GM21381 (cell line): ENCODE measurements around the gene EPHB2.

Experiments used
- ATAC-seq: cut with Tn5 transposase; IDR thresholded peaks from one replicate; pipeline ENCODE4 v1.9.1; 2021; ENCODE audit warnings: mild to moderate bottlenecking, moderate library complexity; ENCODE audit not compliant: unreplicated experiment

Gene EPHB2

GRCh38 chr1:22721122-22721873 is 10.7 kb downstream of the EPHB2 start:
- ATAC-seq, result no peak

GRCh38 chr1:22722901-22723550 is 12.4 kb downstream of the EPHB2 start:
- ATAC-seq, result no peak

GRCh38 chr1:22727873-22728272 is 17.2 kb downstream of the EPHB2 start:
- no peak for ATAC-seq

GRCh38 chr1:22728751-22729399 is 18.2 kb downstream of the EPHB2 start:
- ATAC-seq, result no peak

- ATAC-seq, result no peak
Observed at GRCh38 chr1:22729400-22729773, 18.7 kb downstream of the EPHB2 start.

- ATAC-seq, result no peak
Observed at GRCh38 chr1:22729912-22730311, 19.3 kb downstream of the EPHB2 start.

- ATAC-seq, result no peak
Observed at GRCh38 chr1:22731924-22732720, 21.5 kb downstream of the EPHB2 start.

GRCh38 chr1:22733643-22734042 is 23.0 kb downstream of the EPHB2 start:
- no peak for ATAC-seq

GRCh38 chr1:22736501-22737080 is 26.0 kb downstream of the EPHB2 start:
- ATAC-seq, result no peak

GRCh38 chr1:22737374-22738068 is 26.9 kb downstream of the EPHB2 start:
- no peak for ATAC-seq

- no peak for ATAC-seq
Observed at GRCh38 chr1:22738069-22738435, 27.4 kb downstream of the EPHB2 start.

GRCh38 chr1:22738522-22738921 is 27.9 kb downstream of the EPHB2 start:
- no peak for ATAC-seq

- ATAC-seq, result no peak
Observed at GRCh38 chr1:22739648-22740385, 29.2 kb downstream of the EPHB2 start.

GRCh38 chr1:22741118-22741517 is 30.5 kb downstream of the EPHB2 start:
- ATAC-seq, result no peak

- no peak for ATAC-seq
Observed at GRCh38 chr1:22745669-22746585, 35.3 kb downstream of the EPHB2 start.

GRCh38 chr1:22747021-22747734 is 36.5 kb downstream of the EPHB2 start:
- no peak for ATAC-seq

- no peak for ATAC-seq
Observed at GRCh38 chr1:22747735-22748073, 37.1 kb downstream of the EPHB2 start.

- no peak for ATAC-seq
Observed at GRCh38 chr1:22749503-22749902, 38.9 kb downstream of the EPHB2 start.
